HG02973 (cell line): ENCODE measurements around the gene SCAI.
"Not testable (repeated sequence)": the region's sequence is repeated elsewhere in the genome, so short reads cannot be mapped to it uniquely, and the experiment has no call there.

Experiments used
- ATAC-seq: cut with Tn5 transposase; IDR thresholded peaks from one replicate; pipeline ENCODE4 v1.9.1; 2021; ENCODE audit warnings: moderate library complexity; ENCODE audit not compliant: unreplicated experiment

SCAI gene

DNA sequence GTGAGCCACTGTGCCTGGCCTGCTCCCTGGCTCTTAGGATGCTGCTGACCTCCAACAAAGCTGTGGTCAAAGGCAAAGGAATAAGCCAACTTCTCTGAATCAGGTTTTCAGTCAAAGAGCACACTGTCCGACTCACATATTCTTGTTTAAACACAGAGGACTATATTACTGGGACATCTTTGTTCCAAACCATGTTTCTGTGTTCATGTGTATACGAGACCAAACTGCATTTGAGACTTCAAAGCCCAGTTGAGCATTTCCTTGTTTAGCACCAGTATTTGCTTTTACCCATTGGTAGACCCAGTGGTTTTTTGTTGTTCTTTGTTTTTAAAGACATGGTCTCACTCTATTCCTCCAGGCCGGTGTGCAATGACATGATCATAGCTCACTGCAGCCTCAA is 100.2 kb downstream of the SCAI start:
- no peak for ATAC-seq

DNA sequence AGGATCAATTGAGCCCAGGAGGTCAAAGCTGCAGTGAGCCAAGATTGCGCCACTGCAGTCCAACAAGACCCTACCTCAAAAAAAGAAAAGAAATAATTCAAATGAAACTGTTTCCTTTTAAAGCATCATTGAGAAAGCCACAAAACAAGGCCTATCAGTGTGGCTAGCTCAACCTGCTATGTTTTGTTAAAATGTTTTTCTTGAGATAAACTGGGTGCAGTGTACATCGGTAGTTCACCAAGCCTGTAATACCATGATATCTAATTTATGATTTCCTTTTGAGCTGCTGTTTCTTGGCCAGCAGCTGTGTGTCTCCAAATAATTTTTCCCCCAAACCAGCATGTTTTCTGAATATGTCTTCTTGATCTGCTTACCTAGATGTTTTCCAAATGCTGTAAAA is 105.2 kb downstream of the SCAI start:
- ATAC-seq, result no peak

DNA sequence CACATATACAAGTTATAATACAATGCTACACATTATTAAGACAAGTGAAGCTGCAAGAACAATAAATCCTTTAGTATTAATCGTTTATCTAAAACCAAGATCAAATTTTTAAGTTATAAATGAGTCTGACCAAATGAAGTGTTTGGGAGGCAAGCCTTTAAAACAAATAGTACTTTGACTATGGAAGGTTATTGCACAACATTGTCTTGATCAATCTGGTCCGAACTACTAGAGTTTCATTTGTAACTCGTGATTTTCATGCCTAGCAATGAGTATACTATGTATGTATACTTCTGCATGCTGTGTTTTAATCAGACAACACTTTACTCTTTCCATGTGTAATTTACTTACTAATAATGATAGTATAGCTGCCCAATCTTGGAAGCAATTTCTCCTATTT is 115.3 kb downstream of the SCAI start:
- ATAC-seq, result no peak

DNA sequence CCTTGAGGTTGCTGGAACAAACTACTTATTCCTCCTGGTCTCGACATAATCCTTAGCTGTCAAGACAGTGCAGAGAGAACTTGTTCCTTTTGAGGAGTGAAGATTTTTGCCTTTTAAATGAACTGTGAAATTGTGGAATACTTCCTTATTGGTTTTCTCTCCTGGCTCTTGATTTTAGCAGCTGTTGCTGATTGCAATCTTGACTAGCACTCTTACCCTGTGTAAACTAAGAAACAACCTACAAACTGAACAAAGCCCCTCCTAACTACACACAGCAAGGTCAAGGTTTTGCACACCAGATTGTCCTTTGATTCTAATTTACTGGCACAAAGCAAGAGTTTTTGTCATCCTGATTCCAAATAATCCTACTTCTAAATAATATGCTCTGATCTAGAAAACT is 118.4 kb downstream of the SCAI start:
- no peak for ATAC-seq

DNA sequence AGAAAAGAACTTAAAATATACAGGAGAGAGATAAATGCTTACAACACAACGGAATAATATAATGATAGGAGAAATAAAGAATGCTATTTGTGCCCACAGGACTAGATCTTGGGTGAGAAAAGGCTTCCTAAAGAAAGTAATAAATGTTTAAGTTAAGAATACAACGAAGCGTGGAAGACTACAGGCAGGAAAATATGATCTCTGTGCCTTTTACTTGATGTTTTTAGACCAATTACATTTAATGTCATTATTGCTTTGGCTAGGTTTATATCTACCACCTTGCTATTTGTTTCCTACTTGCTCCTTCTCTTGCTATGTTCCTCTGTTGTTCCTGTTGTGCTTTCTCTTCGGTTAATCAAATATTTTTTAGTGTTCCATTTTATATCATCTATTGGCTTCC is 122.3 kb downstream of the SCAI start:
- ATAC-seq, result no peak

GRCh38 chr9:125015655-125016054 is 127.7 kb downstream of the SCAI start:
- ATAC-seq, result not testable (repeated sequence)

- ATAC-seq, result not testable (repeated sequence)
Measured at GRCh38 chr9:125012013-125012412, 131.3 kb downstream of the SCAI start.

DNA sequence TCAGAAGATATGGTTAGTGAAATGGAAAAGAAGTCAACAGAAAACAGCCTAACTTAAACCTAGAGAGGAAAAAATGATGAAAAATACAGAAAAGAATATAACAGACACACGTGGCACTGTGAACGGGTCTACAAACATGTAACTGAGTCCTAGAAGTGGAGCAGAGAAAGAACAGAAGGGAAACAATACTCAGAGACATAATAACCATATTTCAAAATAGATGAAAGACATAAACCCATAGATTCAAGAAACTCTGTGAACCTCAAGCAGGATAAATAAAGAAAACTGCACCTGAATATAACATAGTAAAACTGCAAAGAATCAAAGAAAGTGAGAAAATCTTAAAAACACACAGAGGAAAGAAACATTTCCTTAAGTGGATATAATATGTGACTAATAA is 134.7 kb downstream of the SCAI start:
- no peak for ATAC-seq

GRCh38 chr9:125003332-125003731 is 140.0 kb downstream of the SCAI start:
- ATAC-seq, result no peak

- ATAC-seq, result no peak
Measured at GRCh38 chr9:124983698-124984097, 159.6 kb downstream of the SCAI start.

- no peak for ATAC-seq
Measured at GRCh38 chr9:124980431-124980830, 162.9 kb downstream of the SCAI start.

- ATAC-seq, result no peak
Measured at GRCh38 chr9:124975131-124975530, 168.2 kb downstream of the SCAI start.

DNA sequence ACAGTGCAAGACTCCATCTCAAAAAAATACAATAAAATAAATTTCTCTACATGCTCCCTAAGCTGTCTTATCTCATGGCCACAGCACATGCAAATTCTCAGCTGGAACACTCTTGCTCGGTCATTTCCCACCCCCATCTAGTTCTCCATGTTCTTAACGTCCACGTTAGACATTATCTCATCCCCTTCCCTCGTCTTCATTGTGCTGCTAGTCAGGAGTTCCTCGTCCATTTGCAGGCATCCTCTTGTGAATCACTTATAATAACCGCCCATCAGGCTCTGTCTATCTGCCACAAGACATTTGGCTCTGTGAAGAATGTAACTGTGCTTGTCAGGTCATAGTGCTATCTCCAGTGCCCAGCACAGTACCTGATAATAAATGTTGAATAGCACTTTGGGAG is 169.5 kb downstream of the SCAI start:
- no peak for ATAC-seq

DNA sequence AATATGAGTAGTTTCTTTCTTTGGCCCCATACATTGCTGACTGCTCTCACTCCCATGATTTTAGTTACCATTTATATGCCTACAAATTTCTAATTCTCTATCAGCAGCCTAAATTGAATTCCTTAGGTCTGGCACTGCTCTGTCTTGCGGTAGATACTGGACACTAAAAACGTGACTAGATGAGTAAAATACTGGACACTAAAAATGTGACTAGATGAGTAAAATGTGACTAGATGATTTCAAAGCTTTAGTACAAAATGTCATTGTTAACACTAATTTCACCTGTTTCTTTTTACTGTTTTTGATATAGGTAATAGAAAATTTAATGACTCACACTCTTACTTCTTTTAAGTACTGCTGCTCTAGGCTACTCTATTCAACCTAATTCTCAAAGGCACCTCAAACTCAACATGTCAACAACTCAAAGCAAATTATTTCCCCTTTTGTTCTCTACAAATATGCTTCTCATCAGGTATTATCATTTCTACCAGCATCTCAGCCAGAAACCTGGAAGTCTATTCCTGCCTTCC is 171.0 kb downstream of the SCAI start:
- ATAC-seq, result no peak

DNA sequence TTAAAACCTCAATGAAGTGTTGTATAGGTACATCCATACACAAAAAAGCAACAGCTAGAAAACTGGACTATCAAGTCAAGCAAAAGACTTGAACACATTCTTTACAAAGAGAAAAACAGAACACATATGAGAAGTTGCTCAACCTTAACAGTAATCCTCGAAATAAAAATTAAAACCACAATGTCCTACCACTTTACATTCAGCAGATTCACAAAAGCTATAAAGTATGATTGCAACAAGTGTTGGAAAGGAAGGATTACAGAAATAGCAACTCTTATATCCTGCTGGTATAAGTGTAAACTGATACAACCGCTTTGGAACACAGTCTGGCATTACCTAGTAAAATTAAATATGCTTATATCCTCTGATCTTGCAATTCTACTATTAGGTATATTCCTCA is 173.9 kb downstream of the SCAI start:
- no peak for ATAC-seq

DNA sequence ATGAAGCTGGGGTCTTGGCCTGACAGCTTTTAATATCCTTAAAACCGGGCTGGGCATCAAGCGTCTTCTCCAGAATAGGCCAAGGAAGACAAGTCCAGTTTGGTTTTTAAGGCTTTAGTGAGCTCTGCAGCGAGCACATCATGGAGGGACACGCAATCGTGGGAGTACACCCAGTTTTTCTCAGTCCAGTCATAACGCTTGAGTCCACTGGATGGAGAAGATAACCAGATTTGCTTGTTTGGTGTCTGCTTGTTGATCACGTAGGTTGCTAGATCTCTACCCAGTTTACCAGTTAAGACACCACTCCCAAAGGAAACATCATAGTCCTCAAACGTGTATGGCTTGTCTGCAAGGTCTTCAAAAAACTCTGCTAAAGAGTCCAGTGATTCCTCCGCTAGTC is 175.1 kb downstream of the SCAI start:
- ATAC-seq, result no peak

- not testable (repeated sequence) for ATAC-seq
Measured at GRCh38 chr9:124965775-124966568, 177.4 kb downstream of the SCAI start.

DNA sequence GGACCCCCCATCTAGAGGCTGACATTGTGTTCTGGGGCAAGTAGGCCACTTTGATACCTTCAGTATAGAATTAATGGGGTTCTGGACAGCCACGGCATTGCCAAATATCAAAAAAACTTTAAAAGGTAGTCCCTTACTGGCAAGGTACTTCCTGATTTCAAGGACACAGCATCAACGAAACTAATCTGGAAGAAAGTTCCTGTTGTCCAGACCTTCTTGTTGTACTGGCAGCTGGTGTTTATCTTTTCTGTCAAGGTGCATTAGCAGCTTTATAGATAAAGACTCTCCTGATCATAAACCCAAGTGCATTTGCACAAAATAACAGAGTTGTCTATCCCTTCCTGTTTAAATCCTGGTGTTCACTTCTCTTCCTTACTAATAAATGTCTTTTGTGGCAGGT is 178.7 kb downstream of the SCAI start:
- no peak for ATAC-seq

DNA sequence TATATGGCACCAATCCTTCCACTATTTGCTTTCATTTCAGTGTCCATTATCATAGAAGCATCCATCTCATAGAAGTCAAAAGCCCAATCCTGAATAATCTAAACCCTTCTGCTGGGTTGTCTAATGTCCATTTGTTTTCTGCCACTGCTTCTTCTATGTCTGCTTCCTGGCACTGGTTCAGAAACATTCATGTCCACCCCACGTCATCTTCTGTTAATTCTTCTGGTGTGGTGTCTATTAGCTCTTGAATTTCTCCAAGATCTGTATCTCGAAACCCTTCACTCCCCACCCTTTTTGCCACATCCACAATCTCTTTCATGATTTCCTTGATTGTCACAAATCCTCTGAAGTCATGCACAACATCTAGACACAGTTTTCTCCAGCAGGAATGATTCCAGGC is 179.3 kb downstream of the SCAI start:
- ATAC-seq, result no peak

DNA sequence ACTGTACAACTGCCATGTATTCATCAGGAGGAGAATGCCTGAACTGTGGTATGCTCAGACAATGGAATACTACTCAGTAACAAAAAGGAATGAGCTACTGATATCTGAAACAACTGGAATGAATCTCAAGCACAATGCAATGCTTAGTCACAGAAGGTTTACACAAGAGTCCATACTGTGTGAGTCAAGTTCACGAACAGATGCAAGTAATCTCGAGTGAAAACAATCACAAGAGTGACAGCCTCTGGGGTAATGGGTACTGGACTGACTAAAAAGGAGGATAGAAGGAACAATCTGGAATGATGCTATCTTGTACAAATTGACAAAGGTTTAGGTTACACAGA is 182.9 kb downstream of the SCAI start:
- no peak for ATAC-seq

- not testable (repeated sequence) for ATAC-seq
Measured at GRCh38 chr9:124959671-124960408, 183.5 kb downstream of the SCAI start.

DNA sequence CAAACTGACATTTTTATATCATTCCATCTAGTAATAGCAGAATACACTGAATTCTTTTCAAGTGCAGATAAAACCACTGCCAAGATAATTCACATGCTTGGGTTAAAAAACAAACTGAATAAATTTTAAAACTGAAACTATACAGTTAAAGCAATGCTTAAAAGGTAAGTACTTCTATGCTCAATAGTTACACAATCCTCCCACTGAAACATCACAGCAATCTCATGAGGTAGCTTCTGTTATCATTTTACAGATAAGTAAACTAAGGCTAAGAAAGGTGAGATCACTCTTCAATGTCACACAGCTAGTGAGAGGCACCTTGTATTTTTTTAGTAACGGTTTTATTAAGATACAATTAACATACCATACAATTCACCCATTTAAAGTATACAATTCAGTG is 189.1 kb downstream of the SCAI start:
- no peak for ATAC-seq
